IgD-negative memory B cell (primary cell): ENCODE measurements around the gene PSTPIP1. TPM values are rescaled to one million over a fixed set of nuclear protein-coding genes. Genes with fewer than 3 reads are reported as not detected.

ENCODE experiments used
- H3K27ac Mint-ChIP-seq, 3 donors: one replicate each; pipeline ENCODE4 v1.8.0; 2020 to 2022; ENCODE audit warnings: mild to moderate bottlenecking in 3 of 3, mixed read lengths in 3 of 3, moderate library complexity in 1 of 3
- H3K27me3 Mint-ChIP-seq: one replicate; pipeline ENCODE4 v1.8.0; 2021; ENCODE audit warnings: mixed read lengths
- H3K36me3 Mint-ChIP-seq: one replicate; pipeline ENCODE4 v1.8.0; 2020; ENCODE audit warnings: mild to moderate bottlenecking, mixed read lengths
- H3K4me1 Mint-ChIP-seq, 3 donors: one replicate each; pipeline ENCODE4 v1.8.0; 2020 to 2022; ENCODE audit warnings: mixed read lengths in 3 of 3, mild to moderate bottlenecking in 1 of 3
- H3K4me3 Mint-ChIP-seq, 4 donors: one replicate each; pipeline ENCODE4 v1.8.0; 2020 to 2022; ENCODE audit warnings: mild to moderate bottlenecking in 4 of 4, mixed read lengths in 4 of 4, moderate library complexity in 3 of 4
- H3K9me3 Mint-ChIP-seq, 3 donors: one replicate each; pipeline ENCODE4 v1.8.0; 2020 to 2021; ENCODE audit warnings: mixed read lengths in 3 of 3, mild to moderate bottlenecking in 1 of 3
- polyA plus RNA-seq: library from polyadenylated mRNA; unstranded; fragments of 300-500 nt; fragmentation: Illumina TruSeq; gene quantifications from one replicate; pipeline ENCODE4 v1.2.3, GENCODE V29; 2021

PSTPIP1 gene
- polyA plus RNA-seq, 1 donor from 2014 or later: 37.3 TPM

DNA sequence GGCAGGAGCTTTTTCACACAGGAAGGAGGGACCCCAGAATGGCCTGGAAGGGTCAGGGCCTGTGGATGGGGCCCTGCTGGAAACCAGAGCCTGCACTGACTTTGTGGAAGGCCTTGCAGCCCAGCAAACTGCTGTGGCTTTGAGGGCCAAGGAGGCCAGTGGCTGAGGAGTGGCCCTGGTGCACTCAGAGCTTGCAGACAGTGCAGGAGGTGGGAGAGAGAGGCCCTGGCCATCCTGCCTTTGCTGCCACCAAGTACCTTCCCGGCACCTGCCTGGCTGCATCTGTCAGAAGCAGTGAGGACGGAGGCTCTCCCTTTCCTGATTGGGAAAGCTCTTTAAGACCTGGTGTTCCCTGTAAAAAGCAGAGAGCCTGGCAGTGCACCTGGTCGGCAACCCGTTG is 6.4 kb downstream of the PSTPIP1 start:
- Mint-ChIP-seq H3K36me3 (peaks cover 11% of the 10 kb centered on the region), H3K4me3 (peak overlapping the region in 1 of 4 donors; percentile 73), H3K4me1 (peaks cover 46 to 56% (median 47%) of the 10 kb centered on the region in 3 donors), H3K27me3 (no peaks in the 10 kb centered on the region), H3K27ac (no peak overlapping the region), H3K9me3 (no peaks in the 10 kb centered on the region)

DNA sequence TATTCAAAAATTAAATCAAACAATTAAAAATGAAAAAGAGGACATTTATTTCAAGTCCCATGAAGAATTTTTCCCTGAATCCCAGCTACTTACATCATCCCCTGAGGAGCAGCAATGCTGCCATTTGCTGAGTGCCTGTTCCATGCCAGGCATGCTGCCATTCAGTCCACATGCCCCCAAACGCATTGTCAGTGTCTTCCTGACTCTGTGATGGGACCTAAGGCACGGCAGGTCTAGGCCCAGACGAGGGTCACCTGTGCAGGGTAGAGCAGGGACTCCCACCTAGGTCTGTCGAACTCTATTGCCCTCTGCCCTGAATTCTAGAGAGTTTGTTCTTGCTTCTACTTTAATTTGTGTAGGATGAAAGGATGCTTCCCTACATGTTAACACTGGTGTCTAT is 7.0 kb downstream of the PSTPIP1 start:
- peaks cover 45 to 60% (median 47%) of the 10 kb centered on the region in 3 donors for H3K4me1 Mint-ChIP-seq
- H3K9me3 Mint-ChIP-seq: no peaks in the 10 kb centered on the region
- H3K4me3 Mint-ChIP-seq: peak overlapping the region in 2 of 4 donors; percentile 85 to 95
- no peaks in the 10 kb centered on the region for H3K27me3 Mint-ChIP-seq
- H3K27ac Mint-ChIP-seq: peak overlapping the region in 2 of 3 donors; percentile 46 to 63
- H3K36me3 Mint-ChIP-seq: peaks cover 11% of the 10 kb centered on the region

DNA sequence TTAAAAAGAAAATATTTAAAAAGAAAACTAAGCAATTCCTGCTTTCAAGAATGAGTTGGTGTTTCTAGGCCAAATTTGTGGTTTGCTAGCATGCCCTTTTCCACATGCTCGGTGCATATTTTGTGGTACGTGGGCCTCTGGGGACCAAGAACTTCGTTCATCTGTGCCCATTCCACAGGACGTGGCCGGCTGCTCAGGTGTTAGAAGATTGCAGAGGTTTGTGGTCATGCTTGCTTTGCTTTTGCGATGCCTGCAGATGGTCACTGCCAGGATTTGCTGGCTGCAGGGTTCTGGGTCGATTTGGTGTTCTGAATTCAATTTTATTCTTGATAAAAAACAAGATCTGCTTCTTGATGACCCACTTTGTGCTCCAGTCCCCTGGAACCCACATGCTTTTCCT is 7.5 kb downstream of the PSTPIP1 start:
- Mint-ChIP-seq H3K27ac (peak overlapping the region; percentile 7 to 94 (median 46)), H3K4me3 (peak overlapping the region; percentile 9 to 95 (median 76)), H3K27me3 (no peaks in the 10 kb centered on the region)

DNA sequence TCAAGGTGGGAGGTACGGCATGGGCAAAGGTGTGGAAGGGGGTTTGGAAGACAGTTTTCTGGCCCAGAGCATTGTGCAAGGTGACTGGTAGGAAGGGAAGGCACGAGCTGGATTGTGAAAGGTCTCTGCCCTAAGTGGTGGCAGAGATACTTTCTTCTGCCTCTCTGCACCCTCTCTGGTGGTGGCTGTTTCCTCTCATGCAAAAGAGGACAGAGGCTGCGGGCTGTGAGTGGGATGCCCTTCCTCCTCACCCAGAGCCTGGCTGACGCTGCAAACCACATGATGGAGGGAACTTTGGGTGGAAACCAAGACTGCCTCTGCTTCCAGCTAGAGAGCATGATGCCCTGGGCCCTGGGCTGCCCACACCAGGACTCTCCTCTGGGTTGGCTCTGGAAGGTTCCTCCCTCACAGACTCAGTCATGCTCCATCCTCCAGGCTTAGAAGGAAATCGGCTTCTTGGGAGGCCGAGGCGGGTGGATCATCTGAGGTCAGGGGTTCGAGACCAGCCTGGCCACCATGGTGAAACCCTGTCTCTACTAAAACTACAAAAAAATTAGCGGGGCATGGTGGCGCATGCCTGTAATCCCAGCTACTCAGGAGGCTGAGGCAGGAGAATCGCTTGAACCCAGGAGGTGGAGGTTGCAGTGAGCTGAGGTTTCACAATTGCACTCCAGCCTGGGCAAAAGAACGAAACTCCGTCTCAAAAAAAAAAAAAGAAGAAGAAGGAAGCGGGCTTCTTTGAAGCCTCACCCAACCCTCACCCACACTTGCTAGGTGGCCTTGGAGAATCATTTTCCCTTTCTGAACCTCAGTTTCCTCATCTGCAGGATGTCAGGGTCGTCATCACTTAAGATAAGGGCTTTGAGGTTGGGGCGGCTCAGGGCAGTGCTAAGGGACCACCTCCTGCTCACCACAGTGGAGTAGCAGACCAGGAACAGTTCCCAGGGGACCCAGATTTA is 8.3 kb downstream of the PSTPIP1 start:
- no peaks in the 10 kb centered on the region for H3K9me3 Mint-ChIP-seq
- H3K27me3 Mint-ChIP-seq: no peaks in the 10 kb centered on the region
- peak overlapping the region; percentile 9 to 95 (median 76) for H3K4me3 Mint-ChIP-seq
- peaks cover 11% of the 10 kb centered on the region for H3K36me3 Mint-ChIP-seq
- H3K4me1 Mint-ChIP-seq: peaks cover 37 to 53% (median 42%) of the 10 kb centered on the region in 3 donors
- peak overlapping the region; percentile 7 to 94 (median 46) for H3K27ac Mint-ChIP-seq

More for the DNA sequence above, 7.5 kb downstream of the PSTPIP1 start:
- Mint-ChIP-seq H3K4me1 (peaks cover 41 to 56% (median 43%) of the 10 kb centered on the region in 3 donors), H3K9me3 (no peaks in the 10 kb centered on the region), H3K36me3 (peaks cover 11% of the 10 kb centered on the region)

DNA sequence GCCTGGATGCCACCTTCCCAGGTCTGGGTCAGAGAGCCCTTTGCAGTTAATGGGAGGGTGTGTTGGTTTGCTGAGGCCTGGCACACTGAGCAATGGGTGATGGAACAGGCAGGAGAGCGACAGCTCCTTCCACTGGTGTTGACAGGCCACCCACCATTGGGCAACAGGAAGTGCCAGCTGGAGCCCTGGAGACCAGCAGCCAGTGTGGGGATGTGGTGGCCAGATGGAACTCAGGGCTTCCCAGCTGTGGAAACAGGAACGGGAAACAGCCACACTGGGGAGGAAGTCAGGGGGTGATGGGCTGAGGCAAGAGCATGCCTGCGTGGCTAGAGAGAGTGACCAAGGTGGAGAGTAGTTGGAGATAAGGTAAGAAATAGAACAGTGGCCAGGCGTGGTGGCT is 9.3 kb downstream of the PSTPIP1 start:
- Mint-ChIP-seq H3K27me3 (no peaks in the 10 kb centered on the region), H3K4me3 (peak overlapping the region in 3 of 4 donors; percentile 54 to 85 (median 67)), H3K27ac (peak overlapping the region; percentile 0 to 94 (median 46)), H3K4me1 (peaks cover 42 to 48% (median 42%) of the 10 kb centered on the region in 3 donors), H3K9me3 (no peaks in the 10 kb centered on the region), H3K36me3 (peaks cover 6% of the 10 kb centered on the region)

DNA sequence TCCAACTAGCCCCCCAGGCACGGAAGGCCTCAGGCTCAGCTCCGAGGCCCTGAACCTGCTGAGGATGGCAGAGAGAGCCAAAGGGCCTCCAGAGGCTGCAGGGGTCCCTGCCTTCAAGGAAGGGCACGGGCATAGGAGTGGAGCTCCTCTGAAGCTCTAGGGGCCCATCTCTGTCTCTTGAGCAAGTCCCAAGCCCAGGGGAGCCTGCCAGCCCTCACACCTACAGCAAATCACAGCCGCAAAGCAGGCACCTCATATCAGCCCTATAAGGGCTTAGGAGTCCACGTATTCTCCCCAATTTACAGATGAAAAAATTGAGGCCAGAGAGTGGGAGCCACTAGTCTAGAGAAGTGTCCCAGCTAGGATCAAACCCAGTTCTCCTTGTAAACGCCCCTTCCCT is 14.2 kb downstream of the PSTPIP1 start:
- Mint-ChIP-seq H3K4me3 (peak overlapping the region in 2 of 4 donors; percentile 49 to 68), H3K27ac (no peak overlapping the region), H3K4me1 (peaks cover 48 to 55% (median 54%) of the 10 kb centered on the region in 3 donors), H3K27me3 (no peaks in the 10 kb centered on the region), H3K9me3 (no peaks in the 10 kb centered on the region), H3K36me3 (peaks cover 3% of the 10 kb centered on the region)

DNA sequence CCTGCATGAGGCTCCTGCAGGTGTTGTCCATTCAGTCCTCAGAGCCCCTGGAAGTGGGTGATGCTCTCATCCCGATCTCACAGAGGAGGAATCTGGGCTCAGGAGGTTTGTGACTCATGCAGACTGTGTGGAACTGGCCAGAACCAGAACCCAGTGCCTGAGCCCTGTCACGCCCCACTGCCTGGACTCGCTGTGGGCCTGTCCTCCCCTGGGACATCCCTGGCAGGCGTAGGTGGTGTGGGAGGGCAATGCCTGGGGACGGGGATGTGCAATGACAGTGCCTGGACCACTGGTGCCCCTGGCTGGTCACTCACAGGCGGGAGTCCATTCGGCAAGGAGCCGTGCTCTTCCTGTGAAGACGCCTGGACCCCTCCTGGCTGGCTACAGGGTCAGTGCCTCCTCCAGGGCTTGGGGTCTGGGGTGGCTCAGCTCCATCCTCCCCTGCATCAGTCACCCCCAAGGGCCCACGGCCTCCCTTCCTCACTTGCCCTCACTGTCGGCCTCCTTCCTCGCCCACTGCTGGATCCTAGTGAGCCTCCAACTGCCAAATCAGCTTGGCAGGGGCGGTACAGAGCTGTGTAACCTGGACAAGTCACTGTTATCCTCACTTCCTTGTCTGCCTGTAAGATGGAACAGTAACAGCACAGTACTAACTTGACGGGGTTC is 14.9 kb downstream of the PSTPIP1 start:
- no peaks in the 10 kb centered on the region for H3K9me3 Mint-ChIP-seq
- H3K4me1 Mint-ChIP-seq: peaks cover 47 to 55% (median 55%) of the 10 kb centered on the region in 3 donors
- peak overlapping the region in 2 of 4 donors; percentile 49 to 68 for H3K4me3 Mint-ChIP-seq
- H3K27ac Mint-ChIP-seq: peak overlapping the region in 1 of 3 donors; percentile 7
- H3K36me3 Mint-ChIP-seq: peaks cover 2% of the 10 kb centered on the region
- no peaks in the 10 kb centered on the region for H3K27me3 Mint-ChIP-seq

DNA sequence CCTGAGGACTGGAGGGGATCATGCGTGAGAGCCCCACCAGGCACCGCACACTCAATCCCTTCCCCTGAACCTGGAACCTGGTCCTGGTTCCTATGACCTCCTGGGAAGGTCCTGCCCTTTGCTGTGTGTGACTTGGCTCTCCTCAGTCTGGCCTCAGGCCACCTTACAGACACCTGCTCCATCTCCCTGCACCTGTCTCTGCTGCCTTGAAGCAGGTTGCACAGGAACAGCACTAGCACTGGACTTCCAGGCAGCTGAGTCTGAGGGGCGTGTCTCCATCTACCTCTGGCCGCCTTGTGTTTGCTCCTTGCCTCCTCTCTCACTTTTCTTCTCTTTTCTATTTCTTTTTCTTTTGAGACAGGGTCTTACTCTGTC is 15.4 kb downstream of the PSTPIP1 start:
- Mint-ChIP-seq H3K9me3 (no peaks in the 10 kb centered on the region), H3K4me1 (peaks cover 49 to 59% (median 58%) of the 10 kb centered on the region in 3 donors), H3K4me3 (peak overlapping the region in 1 of 4 donors; percentile 90), H3K36me3 (peaks cover 2% of the 10 kb centered on the region), H3K27ac (peak overlapping the region; percentile 7 to 93 (median 22)), H3K27me3 (no peaks in the 10 kb centered on the region)

DNA sequence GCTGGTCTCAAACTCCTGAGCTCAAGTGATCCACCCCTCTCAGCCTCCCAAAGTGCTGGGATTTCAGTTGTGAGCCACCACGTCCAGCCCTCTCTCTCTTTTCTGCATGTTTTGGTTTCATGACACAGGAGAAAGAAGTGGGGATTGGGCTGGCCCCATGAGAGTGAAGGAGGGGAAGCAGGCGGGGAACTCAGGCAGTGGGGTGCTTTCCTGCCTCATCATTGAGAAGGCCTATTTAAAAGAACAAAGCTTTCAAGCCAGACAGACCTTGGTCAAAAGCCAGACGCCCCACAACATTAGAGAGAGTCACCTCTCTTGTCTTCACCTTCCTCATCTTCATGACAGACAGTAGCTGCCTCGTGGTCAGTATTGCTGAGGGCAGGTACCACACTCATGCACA is 15.9 kb downstream of the PSTPIP1 start:
- peak overlapping the region in 2 of 3 donors; percentile 22 to 93 for H3K27ac Mint-ChIP-seq

DNA sequence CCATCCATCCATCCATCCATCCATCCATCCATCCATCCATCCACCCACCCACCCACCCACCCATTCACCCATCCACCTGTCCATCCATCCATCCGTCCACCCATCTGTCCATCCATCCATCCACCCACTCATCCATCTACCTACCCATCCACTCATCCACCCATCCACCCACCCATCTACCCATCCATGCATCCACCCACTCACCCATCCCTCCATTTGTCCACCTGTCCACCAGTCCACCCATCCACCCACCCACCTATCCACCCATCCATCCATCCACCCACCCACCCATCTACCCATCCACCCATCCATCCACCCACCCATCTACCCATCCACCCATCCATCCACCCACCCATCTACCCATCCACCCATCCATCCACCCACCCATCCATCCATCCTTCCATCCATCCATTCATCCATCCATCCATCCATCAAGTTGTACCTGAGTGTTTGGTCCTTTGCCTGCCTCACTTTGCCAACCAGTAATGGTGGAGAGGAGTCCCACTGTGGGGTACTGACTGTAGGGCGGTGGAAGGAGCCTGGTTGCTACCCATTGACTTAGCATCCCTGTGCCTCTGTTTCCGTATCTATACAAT is 17.3 kb downstream of the PSTPIP1 start:
- Mint-ChIP-seq H3K4me1 (peaks cover 45 to 57% (median 45%) of the 10 kb centered on the region in 3 donors), H3K27me3 (no peaks in the 10 kb centered on the region), H3K9me3 (no peaks in the 10 kb centered on the region), H3K36me3 (no peaks in the 10 kb centered on the region), H3K27ac (peak overlapping the region in 2 of 3 donors; percentile 16 to 84), H3K4me3 (peak overlapping the region in 2 of 4 donors; percentile 57 to 90)

More for the DNA sequence above, 15.9 kb downstream of the PSTPIP1 start:
- Mint-ChIP-seq H3K4me1 (peaks cover 45 to 57% (median 54%) of the 10 kb centered on the region in 3 donors), H3K27me3 (no peaks in the 10 kb centered on the region), H3K9me3 (no peaks in the 10 kb centered on the region), H3K36me3 (no peaks in the 10 kb centered on the region), H3K4me3 (peak overlapping the region in 1 of 4 donors; percentile 90)

DNA sequence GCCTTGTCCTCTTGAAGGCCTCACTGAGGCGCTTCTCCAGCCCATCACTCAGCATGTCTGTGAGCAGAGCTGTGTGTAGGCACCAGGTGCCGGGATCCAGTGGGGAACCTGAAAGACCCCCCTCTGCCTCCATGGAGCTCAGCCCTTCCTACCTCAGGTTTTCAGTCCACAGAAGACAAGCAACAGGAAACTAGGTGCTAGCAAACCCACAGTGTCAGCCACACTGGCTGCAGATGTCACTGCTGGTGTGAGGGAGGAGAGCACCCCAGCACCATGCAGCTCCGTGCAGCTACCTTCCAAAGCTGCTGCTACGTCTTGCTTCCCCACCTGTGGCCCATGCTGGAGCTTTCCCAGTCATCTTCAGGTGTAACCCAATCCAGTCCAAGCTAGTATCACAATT is 17.9 kb downstream of the PSTPIP1 start:
- no peaks in the 10 kb centered on the region for H3K27me3 Mint-ChIP-seq
- no peaks in the 10 kb centered on the region for H3K36me3 Mint-ChIP-seq
- H3K4me1 Mint-ChIP-seq: peaks cover 45 to 57% (median 45%) of the 10 kb centered on the region in 3 donors
- peak overlapping the region in 3 of 4 donors; percentile 39 to 90 (median 57) for H3K4me3 Mint-ChIP-seq
- H3K27ac Mint-ChIP-seq: peak overlapping the region in 2 of 3 donors; percentile 16 to 84
- H3K9me3 Mint-ChIP-seq: no peaks in the 10 kb centered on the region

DNA sequence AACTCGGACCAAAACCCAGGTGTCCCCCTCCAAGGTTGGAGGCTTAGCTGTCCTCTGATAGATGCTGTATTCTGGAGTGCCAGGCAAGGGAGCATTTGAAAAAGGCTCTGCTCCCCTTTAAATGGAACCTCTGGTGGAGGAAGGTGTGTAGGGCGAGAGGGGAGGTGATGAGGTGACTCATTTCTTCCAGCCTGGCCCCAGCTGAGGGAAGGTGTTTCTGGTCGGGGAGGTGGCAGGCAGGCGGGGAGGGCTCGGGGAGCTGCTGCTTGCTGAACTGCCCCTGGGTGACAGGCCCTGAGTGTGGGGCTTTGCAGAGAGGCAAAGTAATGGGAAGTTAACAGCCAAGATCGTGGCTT is 18.8 kb downstream of the PSTPIP1 start:
- Mint-ChIP-seq H3K4me3 (peak overlapping the region; percentile 38 to 81 (median 52)), H3K27ac (peak overlapping the region in 2 of 3 donors; percentile 68 to 84), H3K9me3 (no peaks in the 10 kb centered on the region), H3K4me1 (peaks cover 43 to 55% (median 45%) of the 10 kb centered on the region in 3 donors), H3K27me3 (no peaks in the 10 kb centered on the region), H3K36me3 (no peaks in the 10 kb centered on the region)

DNA sequence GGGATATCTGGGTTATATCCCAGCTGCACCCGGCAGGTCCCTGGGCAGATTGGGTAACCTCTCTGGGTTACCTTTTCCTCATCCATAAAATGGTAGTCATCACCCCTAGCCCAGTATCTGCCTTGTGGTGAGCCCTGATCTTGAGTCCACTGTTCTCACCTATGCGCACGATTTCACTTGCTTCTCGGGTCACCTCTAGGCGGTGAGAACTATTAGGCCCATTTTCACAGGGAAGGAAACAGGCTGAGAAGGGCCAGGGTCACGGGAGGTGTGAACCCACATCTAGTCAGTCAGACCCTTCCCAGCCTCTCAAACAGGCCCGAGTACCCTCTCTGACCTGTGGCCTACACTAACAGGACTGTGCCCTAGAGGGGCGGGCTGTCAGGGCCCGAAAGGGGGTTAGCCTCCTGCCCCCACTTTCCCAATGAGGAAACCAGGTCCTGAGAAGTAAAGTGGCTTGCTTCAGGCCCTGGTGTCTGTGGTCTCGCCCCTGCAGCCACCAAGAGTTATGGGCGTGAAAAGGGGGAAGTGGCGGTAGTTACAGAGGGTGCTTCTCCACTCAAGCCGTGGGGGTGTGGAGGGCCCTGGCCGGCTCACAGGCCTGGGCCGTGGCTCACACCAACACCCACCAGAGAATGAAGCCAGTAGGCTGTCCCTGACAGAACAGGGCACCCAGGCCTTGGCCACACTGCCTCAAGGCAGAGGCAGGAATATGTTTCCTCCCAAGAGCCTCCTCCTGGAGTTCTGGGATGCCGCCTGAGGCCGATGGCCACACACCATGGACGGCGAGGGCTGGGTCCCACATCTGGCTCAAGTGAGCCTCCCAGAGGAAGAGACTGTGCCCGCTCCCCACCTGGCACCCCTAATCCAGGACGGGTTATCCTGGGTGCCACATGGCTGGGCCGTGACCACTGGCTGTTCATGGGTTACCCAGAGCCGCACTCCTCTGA is 19.5 kb downstream of the PSTPIP1 start:
- no peaks in the 10 kb centered on the region for H3K36me3 Mint-ChIP-seq
- H3K27me3 Mint-ChIP-seq: no peaks in the 10 kb centered on the region
- H3K9me3 Mint-ChIP-seq: no peaks in the 10 kb centered on the region
- H3K4me3 Mint-ChIP-seq: peak overlapping the region in 3 of 4 donors; percentile 39 to 81 (median 73)
- H3K4me1 Mint-ChIP-seq: peaks cover 39 to 50% (median 45%) of the 10 kb centered on the region in 3 donors
- H3K27ac Mint-ChIP-seq: peak overlapping the region in 2 of 3 donors; percentile 41 to 68
